Measurements from ENCODE around the gene TNFRSF19. TPM values are rescaled to one million over a fixed set of nuclear protein-coding genes. Genes with fewer than 3 reads are reported as not detected.

The TNFRSF19 gene
- total RNA-seq, 1 experiment from 2014 or later = 0.54 TPM

DNA sequence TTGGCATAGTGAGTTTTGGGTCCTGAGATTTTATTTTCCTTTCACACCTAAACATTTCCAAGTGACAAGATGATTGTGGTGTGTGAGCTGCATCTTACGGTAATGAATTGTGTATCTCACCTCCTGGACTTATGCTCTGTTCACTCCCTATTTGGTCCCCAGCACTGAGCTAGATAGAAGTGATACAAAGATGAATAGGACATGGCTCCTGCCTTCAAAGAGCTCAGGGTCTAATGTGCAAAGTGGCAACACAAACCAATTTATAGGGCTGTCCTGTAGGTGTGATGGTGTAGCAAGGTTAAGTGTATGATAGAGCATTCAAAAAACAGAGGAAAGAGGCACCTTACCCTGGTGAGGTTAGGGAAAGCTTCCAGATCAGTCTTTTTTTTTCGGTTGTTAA, 17.6 kb upstream of the TNFRSF19 start:
- ChIA-PET CTCF (no interaction called here), POLR2A (interaction anchor here (0.6 kb wide), 1 partner anchor 26 kb away, joined by 3 read pairs; no protein-coding TSS in a partner anchor)
- in situ Hi-C loops (cut with HindIII; ENCODE audit: low pct_unique_long_range_greater_than_20kb, low sequenced_read_pairs) (no loop called here), intact Hi-C loops (cut with micrococcal nuclease; ENCODE audit: unreplicated experiment) (no loop called here)
- H3K9me3 ChIP-seq (ENCODE audit: control insufficient read depth, insufficient read depth, low read depth, low read length) = no peaks in the 10 kb centered on the region
- no TSS peak for BruUV-seq (replicated peaks)
- no peak for TF ChIP-seq POLR2AphosphoS5 (IDR thresholded peaks at IDR 0.05; ENCODE audit: low read depth, low read length)
- TF ChIP-seq SIN3A (IDR thresholded peaks at IDR 0.05; ENCODE audit: borderline replicate concordance, insufficient read depth, low read depth, low read length) = no peak
- no peak for TF ChIP-seq TCF7L2 (IDR thresholded peaks at IDR 0.05; ENCODE audit: low read depth, low read length)
- TF ChIP-seq CTCF (IDR thresholded peaks at IDR 0.05) = no peak
- TF ChIP-seq, protein P1, sequence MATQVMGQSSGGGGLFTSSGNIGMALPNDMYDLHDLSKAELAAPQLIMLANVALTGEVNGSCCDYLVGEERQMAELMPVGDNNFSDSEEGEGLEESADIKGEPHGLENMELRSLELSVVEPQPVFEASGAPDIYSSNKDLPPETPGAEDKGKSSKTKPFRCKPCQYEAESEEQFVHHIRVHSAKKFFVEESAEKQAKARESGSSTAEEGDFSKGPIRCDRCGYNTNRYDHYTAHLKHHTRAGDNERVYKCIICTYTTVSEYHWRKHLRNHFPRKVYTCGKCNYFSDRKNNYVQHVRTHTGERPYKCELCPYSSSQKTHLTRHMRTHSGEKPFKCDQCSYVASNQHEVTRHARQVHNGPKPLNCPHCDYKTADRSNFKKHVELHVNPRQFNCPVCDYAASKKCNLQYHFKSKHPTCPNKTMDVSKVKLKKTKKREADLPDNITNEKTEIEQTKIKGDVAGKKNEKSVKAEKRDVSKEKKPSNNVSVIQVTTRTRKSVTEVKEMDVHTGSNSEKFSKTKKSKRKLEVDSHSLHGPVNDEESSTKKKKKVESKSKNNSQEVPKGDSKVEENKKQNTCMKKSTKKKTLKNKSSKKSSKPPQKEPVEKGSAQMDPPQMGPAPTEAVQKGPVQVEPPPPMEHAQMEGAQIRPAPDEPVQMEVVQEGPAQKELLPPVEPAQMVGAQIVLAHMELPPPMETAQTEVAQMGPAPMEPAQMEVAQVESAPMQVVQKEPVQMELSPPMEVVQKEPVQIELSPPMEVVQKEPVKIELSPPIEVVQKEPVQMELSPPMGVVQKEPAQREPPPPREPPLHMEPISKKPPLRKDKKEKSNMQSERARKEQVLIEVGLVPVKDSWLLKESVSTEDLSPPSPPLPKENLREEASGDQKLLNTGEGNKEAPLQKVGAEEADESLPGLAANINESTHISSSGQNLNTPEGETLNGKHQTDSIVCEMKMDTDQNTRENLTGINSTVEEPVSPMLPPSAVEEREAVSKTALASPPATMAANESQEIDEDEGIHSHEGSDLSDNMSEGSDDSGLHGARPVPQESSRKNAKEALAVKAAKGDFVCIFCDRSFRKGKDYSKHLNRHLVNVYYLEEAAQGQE (IDR thresholded peaks at IDR 0.05; ENCODE audit: insufficient read depth in 1 of 2, low read depth in 2 of 2, low read length in 1 of 2) = no peak
- no peaks in the 10 kb centered on the region for H3K36me3 ChIP-seq (ENCODE audit: control insufficient read depth, insufficient read depth, low read length)
- H3K4me3 ChIP-seq (ENCODE audit: low read depth in 2 of 2, low read length in 2 of 2) = no peak overlapping the region
- DNase-seq (ENCODE audit: low read depth, low spot score) (no peak), ATAC-seq (no peak)
- no peak overlapping the region for H3K27ac ChIP-seq (ENCODE audit: low read length)
- H3K4me1 ChIP-seq (ENCODE audit: control insufficient read depth, insufficient read depth, low read length) = no peaks in the 10 kb centered on the region
- H3K27me3 ChIP-seq (ENCODE audit: control insufficient read depth, insufficient read depth, low read length) = no peaks in the 10 kb centered on the region

GRCh38 chr13:23554000-23554399, 16.2 kb upstream of the TNFRSF19 start:
- no peaks in the 10 kb centered on the region for H3K9me3 ChIP-seq (ENCODE audit: control insufficient read depth, insufficient read depth, low read depth, low read length)
- no peak overlapping the region for H3K4me3 ChIP-seq (ENCODE audit: low read depth in 2 of 2, low read length in 2 of 2)
- H3K27me3 ChIP-seq (ENCODE audit: control insufficient read depth, insufficient read depth, low read length) = no peaks in the 10 kb centered on the region
- intact Hi-C loops (cut with micrococcal nuclease; ENCODE audit: unreplicated experiment) = no loop called here
- ChIA-PET CTCF (interaction anchor here (0.5 kb wide), 1 partner anchor 75 kb away, joined by 3 read pairs; no protein-coding TSS in a partner anchor), POLR2A (no interaction called here)
- DNase-seq (ENCODE audit: low read depth, low spot score) (no peak), ATAC-seq (no peak)
- BruUV-seq (replicated peaks) = no TSS peak
- no peak for TF ChIP-seq CTCF (IDR thresholded peaks at IDR 0.05)
- no peak for TF ChIP-seq POLR2AphosphoS5 (IDR thresholded peaks at IDR 0.05; ENCODE audit: low read depth, low read length)
- no peak for TF ChIP-seq TCF7L2 (IDR thresholded peaks at IDR 0.05; ENCODE audit: low read depth, low read length)
- in situ Hi-C loops (cut with HindIII; ENCODE audit: low pct_unique_long_range_greater_than_20kb, low sequenced_read_pairs) = no loop called here
- no peak overlapping the region for H3K27ac ChIP-seq (ENCODE audit: low read length)
- H3K4me1 ChIP-seq (ENCODE audit: control insufficient read depth, insufficient read depth, low read length) = no peaks in the 10 kb centered on the region
- H3K36me3 ChIP-seq (ENCODE audit: control insufficient read depth, insufficient read depth, low read length) = no peaks in the 10 kb centered on the region

Measured in Panc1 (cell line).